HG02973 (cell line): Measurements from ENCODE around the gene APAF1.
A peak's percentile ranks its signal among the peaks of the same experiment; 100 is the strongest.
"Not testable (repeated sequence)": the region's sequence is repeated elsewhere in the genome, so short reads cannot be mapped to it uniquely, and the experiment has no call there.

Experiments used
- ATAC-seq: cut with Tn5 transposase; IDR thresholded peaks from one replicate; pipeline ENCODE4 v1.9.1; 2021; ENCODE audit warnings: moderate library complexity; ENCODE audit not compliant: unreplicated experiment

The APAF1 gene, protein sequence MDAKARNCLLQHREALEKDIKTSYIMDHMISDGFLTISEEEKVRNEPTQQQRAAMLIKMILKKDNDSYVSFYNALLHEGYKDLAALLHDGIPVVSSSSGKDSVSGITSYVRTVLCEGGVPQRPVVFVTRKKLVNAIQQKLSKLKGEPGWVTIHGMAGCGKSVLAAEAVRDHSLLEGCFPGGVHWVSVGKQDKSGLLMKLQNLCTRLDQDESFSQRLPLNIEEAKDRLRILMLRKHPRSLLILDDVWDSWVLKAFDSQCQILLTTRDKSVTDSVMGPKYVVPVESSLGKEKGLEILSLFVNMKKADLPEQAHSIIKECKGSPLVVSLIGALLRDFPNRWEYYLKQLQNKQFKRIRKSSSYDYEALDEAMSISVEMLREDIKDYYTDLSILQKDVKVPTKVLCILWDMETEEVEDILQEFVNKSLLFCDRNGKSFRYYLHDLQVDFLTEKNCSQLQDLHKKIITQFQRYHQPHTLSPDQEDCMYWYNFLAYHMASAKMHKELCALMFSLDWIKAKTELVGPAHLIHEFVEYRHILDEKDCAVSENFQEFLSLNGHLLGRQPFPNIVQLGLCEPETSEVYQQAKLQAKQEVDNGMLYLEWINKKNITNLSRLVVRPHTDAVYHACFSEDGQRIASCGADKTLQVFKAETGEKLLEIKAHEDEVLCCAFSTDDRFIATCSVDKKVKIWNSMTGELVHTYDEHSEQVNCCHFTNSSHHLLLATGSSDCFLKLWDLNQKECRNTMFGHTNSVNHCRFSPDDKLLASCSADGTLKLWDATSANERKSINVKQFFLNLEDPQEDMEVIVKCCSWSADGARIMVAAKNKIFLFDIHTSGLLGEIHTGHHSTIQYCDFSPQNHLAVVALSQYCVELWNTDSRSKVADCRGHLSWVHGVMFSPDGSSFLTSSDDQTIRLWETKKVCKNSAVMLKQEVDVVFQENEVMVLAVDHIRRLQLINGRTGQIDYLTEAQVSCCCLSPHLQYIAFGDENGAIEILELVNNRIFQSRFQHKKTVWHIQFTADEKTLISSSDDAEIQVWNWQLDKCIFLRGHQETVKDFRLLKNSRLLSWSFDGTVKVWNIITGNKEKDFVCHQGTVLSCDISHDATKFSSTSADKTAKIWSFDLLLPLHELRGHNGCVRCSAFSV (N-terminal part only)

DNA sequence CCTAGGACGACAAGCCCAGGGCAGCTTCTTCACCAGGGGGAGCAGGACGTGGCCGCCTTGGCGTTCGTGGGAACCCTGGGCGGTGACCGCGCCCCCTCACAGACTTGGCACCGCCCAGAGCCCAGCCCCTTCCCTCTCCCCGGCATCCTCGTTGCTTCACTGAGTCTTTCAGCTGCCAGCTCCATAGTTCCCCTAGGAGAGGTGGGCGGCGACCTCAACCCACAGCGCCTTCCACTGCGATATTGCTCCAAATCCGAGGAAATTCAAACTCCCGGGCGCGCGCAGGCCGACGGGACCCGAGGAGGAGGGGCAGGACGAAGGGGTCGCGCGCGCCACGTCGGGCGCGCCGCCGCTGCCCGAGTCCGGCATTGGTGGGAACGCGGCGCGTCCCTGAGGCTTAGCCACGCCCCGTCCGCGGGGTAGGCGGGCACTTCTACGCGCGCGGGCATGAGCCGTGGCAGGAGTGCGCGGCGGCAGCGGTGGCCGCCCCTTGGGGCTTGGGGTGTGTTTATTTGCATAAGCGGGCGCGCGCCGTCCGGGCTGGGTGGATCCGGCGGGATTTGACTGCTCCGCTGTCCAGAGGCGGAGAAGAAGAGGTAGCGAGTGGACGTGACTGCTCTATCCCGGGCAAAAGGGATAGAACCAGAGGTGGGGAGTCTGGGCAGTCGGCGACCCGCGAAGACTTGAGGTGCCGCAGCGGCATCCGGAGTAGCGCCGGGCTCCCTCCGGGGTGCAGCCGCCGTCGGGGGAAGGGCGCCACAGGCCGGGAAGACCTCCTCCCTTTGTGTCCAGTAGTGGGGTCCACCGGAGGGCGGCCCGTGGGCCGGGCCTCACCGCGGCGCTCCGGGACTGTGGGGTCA, at the start of gene APAF1, which contains the start of gene IKBIP:
Gene APAF1 (plus strand): TSS at position 579 of the 860 bp plus-strand sequence. CDS start 3,070 bp downstream, outside the sequence.
Gene IKBIP (minus strand): TSS at position 77 of the 860 bp plus-strand sequence. CDS start 87 bp downstream, outside the sequence.
- peak; percentile 90 for ATAC-seq

GRCh38 chr12:98597313-98597712, 47.8 kb upstream of the APAF1 start:
- ATAC-seq: not testable (repeated sequence)

DNA sequence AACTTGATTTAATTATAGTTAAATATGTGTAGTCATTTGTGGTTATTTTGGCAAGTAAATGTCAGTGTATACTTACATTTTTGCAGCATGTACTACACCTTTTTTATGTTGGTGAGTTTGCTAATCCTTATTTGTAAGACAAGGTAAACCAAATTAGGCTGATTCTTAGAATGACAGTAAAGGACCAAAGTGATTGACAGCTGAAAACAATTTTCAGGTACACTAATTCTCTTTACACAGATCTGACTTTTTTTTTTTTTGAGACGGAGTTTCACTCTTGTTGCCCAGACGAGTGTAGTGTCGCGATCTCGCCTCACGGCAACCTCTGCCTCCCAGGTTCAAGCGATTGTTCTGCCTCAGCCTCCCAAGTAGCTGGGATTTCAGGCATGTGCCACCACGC, 43.2 kb upstream of the APAF1 start:
- no peak for ATAC-seq

- ATAC-seq: no peak
These were observed 38.6 kb upstream of the APAF1 start for GRCh38 chr12:98606359-98606988.

DNA sequence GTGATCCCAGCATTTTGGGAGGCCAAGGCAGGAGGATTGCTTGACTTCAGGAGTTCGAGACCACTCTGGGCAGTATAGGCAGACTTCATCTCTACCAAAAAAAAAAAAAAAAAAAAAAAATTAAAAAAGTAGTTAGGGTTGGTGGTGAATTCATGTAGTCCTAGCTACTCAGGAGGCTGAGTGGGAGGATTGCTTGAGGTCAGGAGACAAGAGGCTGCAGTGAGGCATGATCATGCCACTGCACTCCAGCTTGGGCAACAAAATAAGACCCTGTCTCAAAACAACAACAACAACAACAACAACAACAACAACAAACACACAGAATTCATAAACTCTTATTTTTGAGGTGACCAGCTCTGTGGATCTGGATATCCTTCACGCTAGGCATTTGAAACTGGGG, 34.5 kb upstream of the APAF1 start:
- ATAC-seq: no peak

GRCh38 chr12:98612696-98613334, 32.3 kb upstream of the APAF1 start:
- peak; percentile 85 for ATAC-seq

- ATAC-seq: no peak
These were observed 26.1 kb upstream of the APAF1 start for GRCh38 chr12:98618952-98619351.

GRCh38 chr12:98635657-98636323, 9.3 kb upstream of the APAF1 start:
- ATAC-seq: peak; percentile 90

DNA sequence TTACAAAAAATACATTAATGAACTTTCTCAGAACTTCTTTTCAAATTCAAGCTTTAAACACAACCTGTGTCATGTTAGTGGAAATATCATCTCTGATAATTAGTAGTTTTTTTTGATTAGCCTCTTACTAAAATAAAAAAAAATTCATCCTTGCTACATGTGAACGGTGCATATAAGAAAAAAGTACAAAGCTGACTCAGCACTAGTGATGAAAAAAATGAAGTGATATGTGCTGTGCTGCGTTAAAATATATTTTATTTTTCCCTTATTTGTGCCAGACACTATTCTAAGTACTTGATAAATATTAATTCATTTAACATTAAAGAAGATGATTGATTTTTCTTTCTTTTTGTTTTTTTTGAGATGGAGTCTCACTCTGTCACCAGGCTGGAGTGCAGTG, 8.0 kb upstream of the APAF1 start:
- no peak for ATAC-seq

GRCh38 chr12:98638009-98638408, 7.1 kb upstream of the APAF1 start:
- ATAC-seq: no peak

- no peak for ATAC-seq
These were observed 5.6 kb upstream of the APAF1 start for GRCh38 chr12:98639491-98639890.

DNA sequence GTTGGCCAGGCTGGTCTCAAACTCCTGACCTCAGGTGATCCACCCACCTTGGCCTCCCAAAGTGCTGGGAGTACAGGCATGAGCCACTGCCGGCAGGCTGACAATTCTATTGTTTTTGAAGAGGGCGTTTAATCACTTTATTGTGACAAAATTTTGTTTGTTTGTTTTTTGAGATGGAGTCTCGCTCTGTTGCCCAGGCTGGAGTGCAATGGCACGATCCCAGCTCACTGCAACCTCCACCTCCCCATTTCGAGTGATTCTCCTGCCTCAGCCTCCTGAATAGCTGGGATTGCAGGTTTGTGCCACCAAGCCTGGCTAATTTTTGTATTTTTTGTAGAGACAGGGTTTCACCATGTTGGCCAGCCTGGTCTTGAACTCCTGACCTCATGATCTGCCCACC, 2.3 kb upstream of the APAF1 start:
- ATAC-seq: not testable (repeated sequence)

- peak; percentile 21 for ATAC-seq
These were observed 718 bp upstream of the APAF1 start for GRCh38 chr12:98644433-98644711.

DNA sequence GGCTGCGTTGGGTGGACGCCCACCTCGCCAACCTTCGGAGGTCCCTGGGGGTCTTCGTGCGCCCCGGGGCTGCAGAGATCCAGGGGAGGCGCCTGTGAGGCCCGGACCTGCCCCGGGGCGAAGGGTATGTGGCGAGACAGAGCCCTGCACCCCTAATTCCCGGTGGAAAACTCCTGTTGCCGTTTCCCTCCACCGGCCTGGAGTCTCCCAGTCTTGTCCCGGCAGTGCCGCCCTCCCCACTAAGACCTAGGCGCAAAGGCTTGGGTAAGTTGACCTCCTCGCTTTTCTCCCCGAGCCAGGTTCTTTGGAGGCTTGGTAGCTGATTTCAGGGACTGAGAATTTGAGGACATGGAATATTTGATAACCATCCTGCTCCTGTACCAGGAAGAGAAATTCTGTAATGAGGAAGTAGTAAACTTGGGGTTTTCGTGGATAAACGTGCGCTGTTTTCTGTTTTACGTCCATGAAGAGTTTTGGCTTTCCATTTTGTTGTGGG, 530 bp downstream of the APAF1 start:
- no peak for ATAC-seq

GRCh38 chr12:98646294-98647090, 1.4 kb downstream of the APAF1 start:
- no peak for ATAC-seq

GRCh38 chr12:98651328-98651727, 6.2 kb downstream of the APAF1 start:
- ATAC-seq: no peak

GRCh38 chr12:98653866-98654493, 8.9 kb downstream of the APAF1 start:
- no peak for ATAC-seq
